ENCODE results near the gene MREG.
A peak's percentile ranks its signal among the peaks of the same experiment; 100 is the strongest.

Gene MREG

DNA sequence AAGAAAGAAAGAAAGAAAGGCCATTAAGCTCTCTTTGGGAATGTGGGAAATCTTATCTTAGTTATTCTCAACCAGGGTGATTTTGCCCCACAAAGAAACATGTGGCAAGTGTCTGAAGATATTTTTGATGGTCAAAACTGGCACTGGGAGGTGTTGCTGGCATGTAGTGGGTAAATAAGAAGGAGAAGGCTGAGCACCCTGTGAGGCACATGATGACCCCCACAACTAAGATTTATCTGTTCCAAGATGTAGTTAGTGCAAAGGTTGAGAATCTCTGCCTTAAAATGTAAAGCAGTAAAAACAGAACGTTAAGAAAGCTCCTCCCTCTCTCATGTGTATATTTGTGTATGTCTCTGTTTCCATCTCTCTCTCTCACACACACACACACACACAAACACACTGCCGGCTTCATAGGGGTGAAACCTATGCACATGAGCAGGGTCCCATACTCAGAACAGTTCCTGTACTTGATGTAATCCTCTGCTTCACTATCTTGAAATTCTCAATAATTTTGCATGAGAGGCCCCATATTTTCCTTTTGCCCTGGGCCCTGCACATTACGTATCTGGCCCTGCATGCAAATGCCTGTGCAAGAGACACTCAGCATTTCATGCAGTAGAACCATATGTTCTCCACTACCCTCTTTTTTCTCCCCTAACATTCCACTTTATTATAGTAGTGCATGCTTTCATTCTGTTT is 94.3 kb downstream of the MREG start:
- DNase-seq (ENCODE audit: low read depth) = no peak

- no peak for DNase-seq (ENCODE audit: low read depth)
Observed at GRCh38 chr2:215917953-215918620, 95.3 kb downstream of the MREG start.

DNA sequence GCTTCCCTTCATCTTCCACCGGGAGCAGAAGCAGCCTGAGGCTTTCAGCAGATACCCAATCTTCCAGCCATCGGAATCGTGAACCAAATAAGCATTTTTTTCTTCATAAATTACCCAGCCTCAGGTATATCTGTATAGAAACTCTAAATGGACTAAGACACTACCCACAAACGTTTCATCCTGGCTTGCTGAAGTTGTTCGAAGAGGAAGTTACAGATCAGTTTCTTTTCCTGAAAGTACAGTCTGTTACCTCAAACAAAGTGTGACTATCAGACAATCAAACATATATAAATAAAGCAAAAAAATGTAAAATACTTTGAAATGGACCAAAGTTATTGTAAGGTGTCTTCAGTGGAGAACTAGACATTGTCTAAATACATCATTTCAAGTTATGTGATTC is 97.9 kb downstream of the MREG start:
- no peak for DNase-seq (ENCODE audit: low read depth)

GRCh38 chr2:215914777-215915165 is 98.6 kb downstream of the MREG start:
- DNase-seq (ENCODE audit: low read depth) = no peak

DNA sequence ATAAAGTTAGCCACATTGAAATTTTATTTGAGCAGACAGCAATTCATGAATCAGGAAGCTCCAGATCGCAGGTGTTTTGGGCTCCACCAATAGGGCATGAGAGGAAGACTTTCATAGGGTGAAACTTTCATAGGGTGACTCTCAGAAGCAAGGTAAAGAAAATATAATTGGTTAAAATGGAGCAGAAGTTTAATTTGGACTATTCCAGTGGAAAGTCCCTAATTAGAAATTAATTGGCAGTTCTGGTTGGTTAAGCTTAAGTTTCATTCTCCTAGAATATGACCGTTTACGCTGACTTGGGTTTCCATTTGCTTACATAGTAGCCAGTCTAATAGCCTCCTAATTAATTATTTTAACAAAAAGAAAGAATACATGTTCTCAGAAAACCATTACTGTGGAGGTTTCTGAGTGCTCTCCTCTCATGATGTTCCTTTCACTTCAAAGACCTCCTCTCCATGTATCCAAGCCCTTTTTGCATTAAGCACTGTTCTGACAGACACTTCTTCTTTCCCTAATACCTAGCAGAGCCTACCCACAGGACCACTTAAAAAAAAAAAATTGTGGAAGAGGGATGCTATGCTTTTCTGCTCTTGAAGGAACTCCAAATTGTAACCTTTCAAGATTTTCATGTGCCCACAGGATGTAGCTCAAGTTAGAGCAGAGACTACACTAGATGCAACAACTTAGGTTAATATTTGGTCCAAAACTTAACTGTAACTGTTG is 99.1 kb downstream of the MREG start:
- DNase-seq (ENCODE audit: low read depth) = no peak

DNA sequence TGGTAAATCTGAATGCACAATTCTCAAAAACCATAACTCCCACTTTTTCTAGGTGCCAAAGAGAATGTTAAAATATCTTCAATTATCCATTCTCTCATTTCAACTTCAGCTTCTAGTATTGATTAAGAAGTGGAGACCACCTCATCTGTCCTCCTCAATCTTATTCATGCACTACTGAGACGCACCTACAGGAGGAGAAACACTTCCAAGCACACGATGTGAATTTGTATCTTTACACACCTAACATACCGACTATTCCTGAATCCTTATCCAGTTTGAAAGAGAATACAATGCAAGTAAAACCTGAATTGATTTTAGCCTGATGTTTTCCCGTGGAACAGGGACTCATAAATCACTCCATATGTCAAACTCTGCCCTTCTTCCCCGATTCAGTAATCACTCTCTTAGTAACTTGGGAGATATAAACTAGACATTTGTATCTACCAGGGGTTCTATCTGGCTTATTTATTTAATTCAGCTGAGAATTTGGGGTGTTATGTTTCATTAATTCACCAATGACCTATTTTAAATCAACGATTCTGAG is 101.0 kb downstream of the MREG start:
- DNase-seq (ENCODE audit: low read depth) = no peak

DNA sequence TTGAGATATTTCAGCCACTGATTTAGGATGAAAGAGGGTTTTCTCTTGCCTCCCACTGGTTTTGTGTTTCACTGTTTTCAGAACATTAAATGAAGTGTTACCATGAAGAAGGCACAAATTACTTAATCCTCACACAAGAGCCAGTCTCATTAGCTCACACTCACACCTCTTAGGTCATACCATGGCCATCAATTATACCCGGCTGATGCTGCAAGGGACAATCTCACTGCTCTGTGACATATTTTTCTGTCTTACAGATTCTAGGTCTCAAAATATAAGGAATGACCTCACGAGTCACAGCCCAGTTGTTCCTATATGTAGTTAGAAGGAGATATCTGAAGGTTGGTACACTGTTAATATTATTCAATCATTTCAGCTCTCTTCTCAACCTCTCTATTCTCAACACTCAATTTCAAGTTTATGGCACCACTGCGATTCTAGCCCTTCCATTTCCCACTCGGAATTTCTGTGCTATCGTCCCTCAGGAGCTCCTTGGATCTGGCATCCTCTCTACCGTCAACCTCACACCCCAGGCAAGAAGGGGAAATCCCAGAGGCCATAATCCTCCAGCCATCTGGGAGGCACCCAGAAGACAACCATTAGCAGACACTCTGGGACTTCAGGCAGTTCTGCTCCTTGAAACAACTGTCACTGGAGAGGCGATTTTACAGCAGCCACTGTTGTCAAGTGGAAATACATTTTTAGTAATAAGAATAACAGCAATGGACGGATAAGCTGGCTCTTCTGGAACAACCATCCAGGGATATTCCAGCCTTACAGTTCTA is 101.9 kb downstream of the MREG start:
- no peak for DNase-seq (ENCODE audit: low read depth)

DNA sequence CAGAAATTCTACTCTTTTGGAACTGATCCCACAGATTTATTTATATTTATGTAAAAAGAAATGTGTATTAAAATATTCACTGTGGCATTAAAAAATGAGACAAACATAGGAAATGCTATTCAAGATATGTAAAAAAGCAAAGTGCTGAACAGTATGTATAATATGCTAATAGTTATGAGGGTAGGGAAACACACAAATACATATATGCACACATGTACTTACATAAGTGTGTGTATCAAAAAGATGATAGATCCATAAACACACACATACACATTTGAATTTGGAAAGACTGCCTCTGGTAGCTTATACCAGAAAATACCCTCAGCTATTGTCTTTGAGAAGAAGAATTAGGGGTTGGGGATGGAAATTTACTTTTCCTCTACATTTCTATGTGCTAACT is 103.2 kb downstream of the MREG start:
- no peak for DNase-seq (ENCODE audit: low read depth)

GRCh38 chr2:215907147-215907546 is 106.2 kb downstream of the MREG start:
- no peak for DNase-seq (ENCODE audit: low read depth)

- DNase-seq (ENCODE audit: low read depth) = no peak
Observed at GRCh38 chr2:215906458-215906857, 106.9 kb downstream of the MREG start.

GRCh38 chr2:215905691-215906090 is 107.7 kb downstream of the MREG start:
- no peak for DNase-seq (ENCODE audit: low read depth)

DNA sequence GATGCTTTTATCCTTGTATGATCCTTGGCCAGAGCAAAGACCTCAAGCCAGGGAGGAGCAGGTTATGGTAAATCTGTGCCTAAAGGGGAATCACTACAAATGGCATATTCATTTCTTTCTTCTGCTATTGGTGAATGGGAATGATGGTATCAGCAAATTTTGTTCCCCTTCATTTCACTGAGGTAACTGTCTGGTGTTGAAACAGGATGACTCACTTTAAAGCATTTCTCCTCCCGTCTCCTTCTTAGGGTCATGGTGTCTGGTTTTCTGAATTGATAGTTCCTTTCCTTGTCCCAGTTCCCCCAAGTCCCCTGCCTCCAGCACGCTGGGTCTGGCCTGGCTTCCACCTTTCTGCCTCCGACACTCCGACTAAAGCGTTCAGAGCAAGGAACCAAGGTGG is 109.2 kb downstream of the MREG start:
- peak; percentile 60 for DNase-seq (ENCODE audit: low read depth)

DNA sequence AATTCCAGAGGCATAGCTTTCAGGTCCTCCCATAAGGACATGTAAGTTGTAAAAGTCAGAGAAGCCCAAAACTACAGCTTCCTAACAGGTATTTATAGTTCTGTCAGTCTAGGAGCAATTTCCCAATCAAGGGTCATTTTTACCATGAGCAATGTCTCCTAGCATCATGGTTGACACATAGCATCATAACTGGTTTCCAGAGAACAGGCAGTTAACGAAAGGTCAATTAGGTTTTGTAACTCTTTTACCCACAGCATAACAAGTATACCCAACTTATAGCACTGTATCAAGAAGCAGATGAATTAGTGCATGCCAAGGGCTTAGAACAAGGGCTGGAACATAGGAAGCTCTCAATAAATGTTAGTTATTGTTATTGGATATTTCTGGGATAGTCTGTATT is 110.1 kb downstream of the MREG start:
- DNase-seq (ENCODE audit: low read depth) = no peak

DNA sequence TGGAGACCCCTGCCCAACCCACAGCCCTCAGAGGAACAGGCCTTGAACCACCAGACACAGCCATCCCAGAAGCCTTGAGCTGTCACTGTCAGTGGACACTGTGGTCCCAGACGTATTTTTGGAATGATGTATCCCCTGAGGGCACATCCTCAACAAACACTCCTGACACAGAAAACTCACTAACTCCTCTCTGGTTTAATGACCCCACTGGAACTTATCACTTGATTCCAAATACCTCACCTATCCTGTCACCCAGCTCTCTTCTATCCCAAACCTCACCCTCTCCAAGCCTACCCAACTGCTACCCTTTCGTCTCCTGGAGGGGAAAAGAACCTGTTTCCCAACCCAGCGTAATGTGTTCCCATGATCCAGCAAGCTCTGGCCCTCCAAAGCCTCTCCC is 111.6 kb downstream of the MREG start:
- DNase-seq (ENCODE audit: low read depth) = no peak

- DNase-seq (ENCODE audit: low read depth) = no peak
Observed at GRCh38 chr2:215900843-215901242, 112.5 kb downstream of the MREG start.

GRCh38 chr2:215900203-215900611 is 113.1 kb downstream of the MREG start:
- DNase-seq (ENCODE audit: low read depth) = no peak

- DNase-seq (ENCODE audit: low read depth) = no peak
Observed at GRCh38 chr2:215899141-215900074, 113.9 kb downstream of the MREG start.

DNA sequence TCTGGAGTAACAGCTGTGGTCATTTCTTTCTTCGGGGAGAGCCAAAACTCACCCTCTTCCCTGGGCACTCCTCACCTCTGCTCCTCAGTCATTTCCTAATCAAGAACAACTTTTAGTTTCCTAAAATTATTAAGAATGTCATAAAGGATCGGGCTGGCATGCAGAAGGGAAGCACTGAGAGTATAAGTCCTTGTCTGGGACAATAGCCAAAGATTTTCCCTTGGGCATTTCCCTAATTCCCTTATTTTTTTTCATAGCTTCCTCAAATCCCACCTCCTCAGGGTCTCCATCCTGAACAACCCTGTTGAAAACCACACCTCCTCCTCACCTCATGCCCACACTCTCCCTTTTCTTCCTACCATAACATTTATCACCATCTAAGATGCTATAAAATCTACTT is 115.0 kb downstream of the MREG start:
- no peak for DNase-seq (ENCODE audit: low read depth)

DNA sequence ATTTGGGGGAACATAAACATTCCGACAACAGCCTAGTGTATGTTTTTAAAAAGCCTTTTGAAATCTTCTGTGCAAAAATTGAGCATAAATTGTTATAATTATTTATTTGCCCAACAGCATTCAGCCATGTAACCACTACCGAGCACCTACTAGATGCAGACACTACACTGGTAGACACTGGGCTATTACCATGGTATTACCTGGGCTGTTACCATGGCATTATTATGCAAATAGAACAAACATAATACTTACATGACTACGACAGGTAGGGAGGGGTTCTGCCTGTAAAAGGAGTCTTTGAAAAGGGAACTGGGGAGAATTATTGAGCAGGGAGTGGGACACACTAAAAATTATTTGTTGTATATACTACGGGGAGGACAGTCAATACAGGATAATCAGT is 116.4 kb downstream of the MREG start:
- DNase-seq (ENCODE audit: low read depth) = no peak

- no peak for DNase-seq (ENCODE audit: low read depth)
Observed at GRCh38 chr2:215895330-215895729, 118.0 kb downstream of the MREG start.

Measured in non-pigmented ciliary epithelial cell (primary cell).